ENCODE data around the gene ZBTB44.

- TF ChIP-seq CTCF (IDR thresholded peaks at IDR 0.05) (no peak), POLR2A (IDR thresholded peaks at IDR 0.05) (no peak)
Measured at GRCh38 chr11:130203766-130204702, 110.7 kb downstream of the ZBTB44 start.

Measured in esophagus squamous epithelium (tissue), 4 donors.